ENCODE measurements around the gene P3R3URF.

- TF ChIP-seq ZNF692 (tag by site-specific recombination; IDR thresholded peaks at IDR 0.05): no peak
- no peak for TF ChIP-seq ZNF777 (tag by site-specific recombination; IDR thresholded peaks at IDR 0.05; ENCODE audit: borderline replicate concordance)
- no peak for TF ChIP-seq CTCF (tag by site-specific recombination; IDR thresholded peaks at IDR 0.05)
- no peak for TF ChIP-seq ZNF221 (tag by site-specific recombination; IDR thresholded peaks at IDR 0.05; ENCODE audit: borderline replicate concordance)
- no peak for TF ChIP-seq ZNF23 (tag by site-specific recombination; IDR thresholded peaks at IDR 0.05; ENCODE audit: borderline replicate concordance)
- no peak for TF ChIP-seq ZNF121 (tag by site-specific recombination; IDR thresholded peaks at IDR 0.05)
- no peak for TF ChIP-seq YY1 (tag by site-specific recombination; IDR thresholded peaks at IDR 0.05)
- no peak for TF ChIP-seq ZNF426 (tag by site-specific recombination; IDR thresholded peaks at IDR 0.05)
- no peak for TF ChIP-seq ZNF707 (tag by site-specific recombination; IDR thresholded peaks at IDR 0.05)
Observed at GRCh38 chr1:46194641-46195193, 18.4 kb upstream of the P3R3URF start.
